NCI-H146 treated with DMSO at 0.1 percent for 48 hours (cell line): Measurements from ENCODE around the gene GDPD4.

Experiments
- DNase-seq: peaks from one replicate; lab custom pipeline; 2025; ENCODE audit not compliant: unreplicated experiment; lab: John Stamatoyannopoulos, UW

Gene GDPD4

GRCh38 chr11:77249427-77249826 is 52.1 kb downstream of the GDPD4 start:
- DNase-seq, result no peak

GRCh38 chr11:77244277-77245027 is 57.0 kb downstream of the GDPD4 start:
- no peak for DNase-seq

GRCh38 chr11:77236901-77237300 is 64.6 kb downstream of the GDPD4 start:
- DNase-seq, result no peak

- DNase-seq, result no peak
Observed at GRCh38 chr11:77233011-77233410, 68.5 kb downstream of the GDPD4 start.

- no peak for DNase-seq
Observed at GRCh38 chr11:77232242-77232641, 69.2 kb downstream of the GDPD4 start.

GRCh38 chr11:77231800-77232199 is 69.7 kb downstream of the GDPD4 start:
- no peak for DNase-seq

GRCh38 chr11:77230878-77231605 is 70.4 kb downstream of the GDPD4 start:
- no peak for DNase-seq

GRCh38 chr11:77223797-77224196 is 77.7 kb downstream of the GDPD4 start:
- DNase-seq, result no peak

GRCh38 chr11:77217156-77217555 is 84.3 kb downstream of the GDPD4 start:
- DNase-seq, result no peak

GRCh38 chr11:77215106-77215505 is 86.4 kb downstream of the GDPD4 start:
- no peak for DNase-seq

GRCh38 chr11:77214557-77214956 is 86.9 kb downstream of the GDPD4 start:
- no peak for DNase-seq

GRCh38 chr11:77213589-77214428 is 87.7 kb downstream of the GDPD4 start:
- DNase-seq, result no peak

GRCh38 chr11:77213029-77213579 is 88.4 kb downstream of the GDPD4 start:
- DNase-seq, result no peak

- no peak for DNase-seq
Observed at GRCh38 chr11:77212314-77213007, 89.0 kb downstream of the GDPD4 start.

GRCh38 chr11:77211594-77212251 is 89.8 kb downstream of the GDPD4 start:
- DNase-seq, result no peak

- no peak for DNase-seq
Observed at GRCh38 chr11:77211040-77211451, 90.4 kb downstream of the GDPD4 start.

GRCh38 chr11:77209663-77210062 is 91.8 kb downstream of the GDPD4 start:
- DNase-seq, result no peak

GRCh38 chr11:77208535-77208934 is 93.0 kb downstream of the GDPD4 start:
- no peak for DNase-seq

GRCh38 chr11:77207618-77208313 is 93.7 kb downstream of the GDPD4 start:
- DNase-seq, result no peak
